NCI-H446 (cell line): ENCODE data around the gene TMEM120B.
"Not testable (repeated sequence)": the region's sequence is repeated elsewhere in the genome, so short reads cannot be mapped to it uniquely, and the experiment has no call there.

ENCODE experiments used
- DNase-seq, 2 experiments: peaks; one replicate each; lab custom pipeline; 2025; lab: John Stamatoyannopoulos, UW

TMEM120B gene

DNA sequence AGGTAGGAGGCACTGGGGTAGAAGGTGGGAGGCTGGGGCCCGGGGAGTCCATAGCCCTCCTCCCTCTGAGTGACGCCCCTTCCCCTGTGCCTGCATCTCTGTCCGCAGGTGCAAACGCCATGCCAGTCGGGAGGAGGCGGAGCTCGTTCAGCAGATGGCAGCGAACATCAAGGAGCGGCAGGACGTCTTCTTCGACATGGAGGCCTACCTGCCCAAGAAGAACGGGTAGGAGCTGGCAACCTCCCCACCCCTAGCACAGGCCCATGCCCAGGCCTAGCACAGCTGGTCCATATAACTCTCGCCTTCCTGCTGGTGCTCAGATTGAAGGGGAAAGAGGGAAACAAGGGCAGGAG is 35.6 kb downstream of the TMEM120B start:
- no peak for DNase-seq

DNA sequence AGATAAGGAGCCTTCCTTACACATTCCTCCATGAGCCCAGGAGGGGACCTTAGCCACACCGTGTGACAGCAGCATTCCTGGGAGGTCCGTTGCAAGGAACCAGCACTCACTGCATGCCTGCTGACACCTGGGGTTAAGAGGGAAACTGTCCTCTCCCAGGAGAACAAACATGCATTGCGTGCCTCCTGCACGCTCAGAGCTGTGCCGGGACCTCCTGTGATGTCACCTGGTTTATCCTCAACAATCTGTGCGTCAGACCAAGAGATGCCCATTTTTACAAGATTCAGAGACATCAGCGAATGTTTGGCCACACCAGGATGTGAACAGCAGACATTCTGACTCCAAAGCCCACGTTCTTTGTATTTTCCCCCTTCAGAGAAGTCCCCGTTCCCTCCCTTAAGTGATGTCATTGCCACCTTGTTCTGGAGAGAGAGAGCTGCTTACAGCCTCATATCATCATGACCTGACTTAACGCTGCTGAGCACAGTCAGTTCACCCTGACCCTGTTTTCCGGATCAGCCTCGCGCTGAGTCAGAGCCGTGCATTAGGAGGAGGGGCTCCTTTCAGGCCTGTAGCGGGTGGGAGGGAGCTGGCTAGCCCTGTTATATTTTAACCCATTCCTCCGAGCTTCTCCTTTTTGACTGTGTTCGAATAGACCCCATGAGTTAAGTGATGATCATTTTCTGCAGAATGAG is 36.2 kb downstream of the TMEM120B start:
- no peak for DNase-seq

DNA sequence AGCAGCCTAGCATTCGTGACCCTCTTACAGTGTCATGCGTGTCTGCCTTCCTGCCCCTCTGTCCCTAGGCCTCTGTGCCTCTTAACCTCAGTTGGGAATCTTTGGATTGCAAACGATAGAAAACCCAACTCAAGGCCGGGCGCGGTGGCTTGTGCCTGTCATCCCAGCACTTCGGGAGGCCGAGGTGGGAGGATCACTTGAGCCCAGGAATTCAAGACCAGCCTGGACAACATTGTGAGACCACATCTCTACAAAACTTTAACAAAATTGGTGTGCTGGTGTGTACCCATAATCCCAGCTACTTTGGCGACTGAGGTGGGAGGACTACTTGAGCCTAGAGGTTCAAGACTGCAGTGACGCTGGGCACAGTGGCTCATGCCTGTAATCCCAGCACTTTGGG is 36.7 kb downstream of the TMEM120B start:
- no peak for DNase-seq

DNA sequence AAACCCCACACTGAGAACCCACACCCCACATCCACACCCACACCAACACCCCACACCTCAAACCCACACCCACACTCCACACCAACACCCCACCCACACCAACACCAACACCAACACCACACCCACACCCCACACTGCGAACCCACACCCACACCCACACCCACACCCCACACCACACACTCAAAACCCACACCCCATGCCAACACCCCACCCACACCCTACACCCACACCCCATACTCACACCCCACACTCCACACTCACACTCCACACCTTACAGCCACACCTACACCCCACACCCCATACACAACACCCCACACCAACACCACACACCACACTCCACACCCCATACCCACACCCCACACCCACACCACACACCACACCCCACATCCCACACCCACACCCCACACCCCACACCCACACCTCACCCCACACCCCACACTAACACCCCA is 38.0 kb downstream of the TMEM120B start:
- DNase-seq, result no peak

DNA sequence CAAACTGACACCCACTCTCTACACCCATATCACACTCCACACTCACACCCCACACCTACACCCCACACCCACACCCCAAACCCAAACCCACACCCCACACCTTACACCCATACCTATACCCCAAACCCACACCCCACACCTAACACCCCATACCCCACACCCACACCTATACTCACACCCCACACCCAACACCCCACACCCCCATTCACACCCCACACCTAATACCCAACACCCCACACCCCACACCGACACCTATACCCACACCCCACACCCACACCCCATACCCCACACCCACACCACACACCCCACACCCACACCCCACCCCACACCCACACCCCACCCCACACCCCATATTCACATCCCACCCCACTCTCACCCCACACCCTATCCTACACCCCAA is 38.5 kb downstream of the TMEM120B start:
- no peak for DNase-seq

DNA sequence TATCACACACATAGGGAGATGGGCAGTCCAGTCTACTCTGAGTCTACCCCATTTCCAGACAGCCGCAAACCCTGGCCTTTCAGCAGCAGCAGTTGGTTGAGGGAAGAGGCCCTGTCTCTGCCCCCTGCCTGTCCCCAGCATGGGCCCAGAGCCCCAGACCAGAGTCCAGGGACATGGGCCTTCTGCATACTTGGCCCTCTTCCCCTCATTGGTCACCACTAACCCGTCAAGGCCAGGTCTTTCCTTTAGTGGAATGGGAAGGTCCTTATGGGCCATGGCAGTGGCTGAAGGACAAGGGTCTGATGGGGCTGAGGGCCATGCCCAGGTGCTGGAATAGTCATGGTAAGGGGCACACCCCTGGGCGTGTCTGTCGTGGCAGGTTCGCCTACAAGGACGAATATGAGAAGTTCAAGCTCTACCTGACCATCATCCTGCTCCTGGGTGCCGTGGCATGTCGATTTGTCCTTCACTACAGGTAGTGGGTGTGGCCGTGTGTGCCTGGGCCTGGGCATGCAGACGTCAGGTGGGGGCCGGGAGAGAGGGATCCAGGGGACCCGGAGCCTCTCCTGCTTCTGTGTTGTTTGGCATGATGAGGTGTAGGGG is 39.3 kb downstream of the TMEM120B start:
- DNase-seq, result no peak

DNA sequence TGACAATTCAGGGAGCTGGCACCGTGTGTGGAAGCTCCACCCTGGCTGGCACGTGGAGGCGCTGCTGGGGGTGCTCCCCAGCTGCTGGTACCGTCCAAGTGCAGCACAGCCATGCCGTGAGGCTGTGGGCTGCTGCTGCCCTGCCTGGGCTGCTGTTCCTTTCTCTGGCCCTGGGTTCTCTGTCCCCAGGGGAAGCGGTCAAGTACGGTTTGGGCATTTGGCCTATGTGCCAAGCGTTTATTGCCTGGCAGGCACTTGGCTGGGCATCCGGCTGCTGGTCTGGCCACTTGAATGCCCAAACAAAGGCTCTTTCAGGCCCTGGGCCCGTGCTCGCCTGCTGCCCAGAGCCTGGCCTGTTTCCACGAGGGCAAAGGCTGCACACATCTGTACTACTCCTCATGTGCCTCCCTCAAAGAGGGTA is 41.3 kb downstream of the TMEM120B start:
- DNase-seq, result no peak

DNA sequence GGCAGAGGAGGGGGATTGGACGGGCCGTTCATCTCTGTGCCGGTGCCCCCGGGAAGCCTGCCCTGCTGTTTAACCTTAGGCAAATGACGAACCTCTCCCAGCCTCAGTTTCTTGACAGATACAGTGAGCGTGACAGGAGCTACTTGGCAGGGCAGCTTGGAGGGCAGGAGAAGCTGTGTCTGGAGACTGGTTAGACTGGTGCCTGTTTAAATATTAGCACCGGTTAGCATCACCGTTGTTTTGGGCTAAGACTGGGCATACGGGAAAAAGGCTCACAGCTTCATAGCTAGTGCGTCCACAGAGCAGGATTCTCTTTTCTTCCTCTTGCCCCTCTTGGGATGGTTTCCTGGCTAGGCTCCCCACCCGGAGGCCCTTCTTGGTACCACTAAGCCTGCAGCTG is 42.3 kb downstream of the TMEM120B start:
- no peak for DNase-seq

DNA sequence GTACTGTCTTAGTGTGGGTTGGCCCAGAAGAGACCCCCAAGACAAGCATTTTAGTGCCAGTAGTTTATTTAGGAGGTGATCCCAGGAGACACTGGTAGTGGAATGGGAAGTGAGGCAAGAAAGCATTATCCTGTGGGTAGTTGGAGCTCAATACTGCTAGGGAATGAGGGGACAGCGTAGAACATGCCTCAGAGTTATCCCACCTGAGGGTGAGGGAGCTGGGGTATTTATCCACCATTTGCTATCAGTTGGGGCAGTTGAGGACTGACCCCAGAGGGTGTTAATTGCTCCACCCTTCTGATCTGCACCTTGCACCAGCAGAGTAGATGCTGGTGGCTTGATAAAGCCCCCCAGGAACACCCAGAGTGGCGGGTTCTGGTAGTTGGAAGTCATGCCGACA is 43.0 kb downstream of the TMEM120B start:
- DNase-seq, result no peak

DNA sequence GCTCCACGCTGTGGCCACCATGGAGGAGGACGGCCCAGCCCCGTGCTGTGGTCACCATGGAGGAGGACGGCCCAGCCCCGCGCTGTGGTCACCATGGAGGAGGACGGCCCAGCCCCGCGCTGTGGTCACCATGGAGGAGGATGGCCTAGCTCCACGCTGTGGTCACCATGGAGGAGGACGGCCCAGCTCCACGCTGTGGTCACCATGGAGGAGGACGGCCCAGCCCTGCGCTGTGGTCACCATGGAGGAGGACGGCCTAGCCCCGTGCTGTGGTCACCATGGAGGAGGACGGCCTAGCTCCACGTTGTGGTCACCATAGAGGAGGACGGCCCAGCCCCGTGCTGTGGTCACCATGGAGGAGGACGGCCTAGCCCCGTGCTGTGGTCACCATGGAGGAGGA is 46.0 kb downstream of the TMEM120B start:
- DNase-seq, result not testable (repeated sequence)

DNA sequence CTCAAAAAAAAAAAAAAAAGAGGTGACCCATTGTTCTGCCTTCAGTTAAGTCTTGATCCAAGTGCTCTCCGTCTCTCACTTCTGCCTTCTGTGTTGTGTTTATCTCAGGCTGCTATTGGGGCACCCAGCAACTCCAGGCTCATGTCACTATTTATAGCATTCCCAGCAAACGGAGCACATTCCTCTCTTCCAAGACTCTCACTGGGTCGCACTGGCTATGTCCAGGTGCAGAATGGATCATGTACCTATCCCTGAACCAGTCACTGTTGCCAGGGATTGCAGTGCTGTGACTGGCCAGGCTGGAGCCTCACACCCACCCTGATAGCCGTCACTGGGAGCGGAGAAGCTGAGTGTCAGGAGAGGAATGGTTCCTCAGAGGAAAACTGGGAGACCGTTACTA is 49.7 kb downstream of the TMEM120B start:
- DNase-seq, result no peak

DNA sequence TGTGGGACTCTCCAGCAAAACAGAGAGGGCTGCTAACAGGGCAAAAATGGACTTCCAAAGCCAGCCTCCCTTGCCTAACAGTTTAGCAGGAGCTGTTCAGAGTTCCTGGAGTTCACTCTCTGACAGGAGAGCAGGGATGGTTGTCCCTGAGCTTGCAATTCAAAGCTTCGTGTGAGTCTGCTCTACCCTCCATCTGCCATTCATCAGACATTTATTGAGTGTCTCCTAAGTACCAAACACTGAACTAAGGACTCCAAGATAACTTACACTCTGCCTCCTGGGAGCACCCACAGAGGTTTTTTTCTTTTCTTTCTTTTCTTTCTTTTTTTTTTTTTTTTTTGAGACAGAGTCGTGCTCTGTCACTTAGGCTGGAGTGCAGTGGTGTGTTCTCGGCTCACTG is 52.3 kb downstream of the TMEM120B start:
- no peak for DNase-seq

DNA sequence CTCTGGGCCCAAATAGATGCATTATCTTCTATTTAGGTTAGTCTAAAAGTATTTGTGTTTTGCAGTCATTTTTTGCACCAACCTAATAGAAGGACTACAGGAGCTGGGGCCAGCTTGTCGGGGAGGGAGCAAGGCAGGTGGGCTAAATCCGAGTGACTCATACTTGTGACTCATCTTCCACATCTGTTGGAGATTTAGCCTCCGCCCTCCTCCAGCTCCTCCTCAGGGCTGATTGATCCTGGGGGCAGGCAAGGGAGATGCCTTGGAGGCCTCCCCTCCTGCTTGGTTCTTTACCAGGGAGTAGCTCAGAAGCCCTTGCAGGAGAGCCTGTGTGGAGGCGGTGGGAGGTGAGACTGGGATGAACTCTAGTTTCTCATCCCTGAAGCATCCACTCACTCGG is 53.0 kb downstream of the TMEM120B start:
- peak in 1 of 2 experiments; percentile 64 for DNase-seq

DNA sequence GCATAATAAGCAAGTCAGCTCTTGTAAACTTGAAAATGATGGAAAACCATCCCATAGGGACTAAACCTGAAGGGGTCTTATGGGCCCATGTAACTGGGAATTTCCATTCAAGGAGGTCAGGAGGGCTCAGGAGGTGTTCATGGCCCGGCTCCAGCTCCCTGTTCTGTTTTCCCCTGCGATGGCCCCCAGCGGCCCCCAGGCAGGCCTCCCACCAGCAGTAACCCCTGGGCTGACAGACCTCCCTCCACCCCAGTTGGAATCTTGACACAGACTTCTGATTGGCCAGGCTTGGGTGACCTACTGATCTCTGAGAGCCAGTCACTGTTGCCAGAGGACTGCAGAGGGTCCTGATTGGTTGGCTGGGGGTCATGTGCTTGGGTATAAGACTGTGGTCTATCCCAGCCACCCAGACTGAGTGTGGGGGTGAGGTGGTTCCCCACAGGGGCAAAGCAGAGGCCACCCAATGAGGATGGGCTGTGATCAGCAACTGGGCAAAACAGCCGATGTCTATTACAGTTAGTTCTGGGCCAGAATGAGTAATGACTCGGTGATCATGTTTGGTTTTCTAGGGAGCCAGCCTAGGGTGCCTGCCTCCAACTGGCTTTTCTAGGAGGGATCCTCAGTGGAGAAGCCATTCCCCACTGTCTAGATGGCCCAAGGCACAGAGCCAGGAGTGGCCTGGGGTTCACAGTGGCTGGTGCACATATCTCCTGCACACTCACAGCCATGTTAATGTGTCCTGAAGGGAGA is 53.9 kb downstream of the TMEM120B start:
- no peak for DNase-seq

DNA sequence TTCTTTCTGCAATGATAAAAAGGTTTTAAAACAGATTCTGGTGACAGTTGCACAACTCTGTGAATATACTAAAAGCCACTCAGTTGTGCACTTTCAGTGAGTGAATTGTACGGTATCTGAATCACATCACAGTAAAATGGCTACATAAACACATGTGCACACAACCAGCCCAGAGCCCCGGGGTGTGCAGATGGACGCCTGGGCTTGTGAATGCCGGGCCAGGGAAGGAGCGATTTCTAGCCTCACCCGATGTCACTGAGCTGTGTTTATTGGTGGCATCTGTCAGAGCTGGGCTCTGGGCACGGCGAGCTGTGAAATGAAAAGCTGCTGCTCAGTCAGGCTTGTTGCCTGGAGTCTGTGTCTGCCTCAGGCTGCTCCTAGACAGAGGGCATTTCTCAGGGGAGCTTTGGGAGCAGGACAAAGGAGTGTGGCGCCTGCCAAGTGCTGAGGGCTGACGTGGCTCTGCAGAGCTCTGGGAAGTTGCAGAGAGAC is 55.0 kb downstream of the TMEM120B start:
- DNase-seq, result peak; percentile 92 to 96

DNA sequence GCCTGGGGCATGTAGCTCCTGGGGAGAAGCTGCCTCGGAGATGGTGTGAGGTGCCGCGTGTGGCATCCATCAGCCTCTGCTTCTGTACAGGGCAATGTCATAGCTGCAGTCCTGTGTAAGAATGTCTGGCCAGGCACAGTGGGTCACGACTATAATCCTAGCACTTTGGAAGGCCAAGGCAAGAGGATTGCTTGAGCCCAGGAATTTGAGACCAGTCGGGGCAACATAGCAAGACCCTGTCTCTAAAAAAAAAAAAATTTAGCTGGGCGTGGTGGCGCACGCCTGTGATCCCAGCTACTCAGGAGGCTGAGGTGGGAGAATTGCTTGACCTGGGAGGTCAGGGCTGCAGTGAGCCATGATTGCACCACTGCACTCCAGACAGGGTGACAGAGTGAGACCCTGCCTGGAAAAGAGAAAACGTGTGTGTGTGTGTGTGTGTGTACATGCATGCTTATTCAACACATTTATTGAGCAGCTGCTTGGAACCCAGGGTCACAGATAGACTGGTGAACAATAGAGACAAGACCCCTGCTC is 56.8 kb downstream of the TMEM120B start:
- no peak for DNase-seq

DNA sequence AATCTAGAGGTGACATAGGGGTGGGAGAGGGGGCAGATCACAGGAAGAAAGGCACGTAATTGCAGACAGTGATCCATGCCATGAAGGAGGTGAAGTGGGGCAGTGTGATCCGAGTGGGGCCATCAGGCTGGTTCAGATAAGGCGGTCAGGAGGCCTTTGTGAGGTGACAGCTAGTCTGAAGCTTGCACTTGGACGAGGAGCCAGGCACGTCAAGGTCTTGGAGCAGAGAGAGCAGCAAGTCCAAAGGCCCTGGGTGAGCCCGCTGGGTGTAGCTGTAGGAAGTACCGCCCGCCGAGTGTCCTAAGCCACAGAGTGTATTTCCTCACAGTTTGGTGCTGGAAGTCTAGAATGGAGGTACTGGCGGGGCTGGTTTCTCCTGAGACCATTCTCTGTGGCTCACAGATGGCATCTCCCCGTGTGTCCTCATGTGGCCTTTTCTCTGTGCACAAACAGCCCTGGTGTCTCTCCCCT is 57.3 kb downstream of the TMEM120B start:
- no peak for DNase-seq

DNA sequence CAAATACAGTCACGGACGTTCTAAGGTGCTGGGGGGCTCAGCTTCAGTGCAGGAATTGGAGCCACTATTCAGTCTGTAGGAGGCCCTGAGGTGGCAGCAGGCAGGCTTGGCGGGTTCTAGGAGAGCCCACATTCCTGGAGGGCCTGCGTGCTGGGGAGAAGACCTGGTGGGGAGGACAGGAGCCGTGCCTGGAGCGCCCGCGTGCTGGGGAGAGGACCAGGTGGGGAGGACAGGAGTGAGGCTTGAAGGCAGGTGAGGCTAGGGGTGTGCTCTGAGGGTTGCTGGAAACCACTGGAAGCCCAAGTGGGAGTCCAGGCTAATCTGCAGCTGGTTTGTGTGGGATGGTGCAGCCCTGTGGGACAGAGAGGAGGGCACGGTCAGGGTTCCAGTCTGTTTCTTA is 57.8 kb downstream of the TMEM120B start:
- no peak for DNase-seq

DNA sequence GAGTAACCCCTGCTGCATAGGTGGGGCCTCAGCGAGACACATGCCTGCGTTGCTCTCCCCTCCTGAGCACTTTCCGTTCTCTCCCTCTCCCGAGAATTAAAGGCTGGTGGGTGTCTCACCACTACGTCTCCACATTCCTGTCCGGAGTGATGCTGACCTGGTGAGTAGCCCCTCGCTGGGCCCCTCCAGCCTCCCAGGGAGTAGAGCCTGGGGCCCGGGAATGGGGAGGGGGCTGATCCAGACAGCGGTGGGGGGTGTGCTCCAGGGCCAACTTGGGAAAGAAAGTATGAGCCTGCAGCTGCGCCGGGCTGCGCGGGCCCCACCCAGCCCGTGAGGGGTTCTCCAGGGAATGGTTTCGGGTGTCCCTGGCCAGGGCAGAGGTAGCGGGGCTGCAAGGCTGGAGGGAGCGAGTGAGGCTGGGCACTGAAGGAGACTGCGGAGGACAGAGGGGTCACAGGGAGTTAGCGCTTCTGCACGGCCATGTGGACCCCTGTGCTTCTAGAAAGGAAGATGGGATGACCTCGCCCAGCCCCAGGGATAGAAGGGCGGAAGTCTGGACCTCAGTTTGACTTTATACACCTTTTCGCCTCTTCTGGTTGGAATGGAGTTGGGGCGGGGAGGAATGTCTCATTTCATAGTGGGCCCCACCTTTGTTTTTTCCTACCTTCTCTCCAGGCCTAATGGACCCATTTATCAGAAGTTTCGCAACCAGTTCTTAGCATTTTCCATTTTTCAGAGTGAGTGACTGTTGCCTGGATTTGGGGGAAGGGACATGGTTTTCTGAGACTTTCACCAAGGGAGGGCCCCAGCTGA is 58.5 kb downstream of the TMEM120B start:
- DNase-seq, result no peak

DNA sequence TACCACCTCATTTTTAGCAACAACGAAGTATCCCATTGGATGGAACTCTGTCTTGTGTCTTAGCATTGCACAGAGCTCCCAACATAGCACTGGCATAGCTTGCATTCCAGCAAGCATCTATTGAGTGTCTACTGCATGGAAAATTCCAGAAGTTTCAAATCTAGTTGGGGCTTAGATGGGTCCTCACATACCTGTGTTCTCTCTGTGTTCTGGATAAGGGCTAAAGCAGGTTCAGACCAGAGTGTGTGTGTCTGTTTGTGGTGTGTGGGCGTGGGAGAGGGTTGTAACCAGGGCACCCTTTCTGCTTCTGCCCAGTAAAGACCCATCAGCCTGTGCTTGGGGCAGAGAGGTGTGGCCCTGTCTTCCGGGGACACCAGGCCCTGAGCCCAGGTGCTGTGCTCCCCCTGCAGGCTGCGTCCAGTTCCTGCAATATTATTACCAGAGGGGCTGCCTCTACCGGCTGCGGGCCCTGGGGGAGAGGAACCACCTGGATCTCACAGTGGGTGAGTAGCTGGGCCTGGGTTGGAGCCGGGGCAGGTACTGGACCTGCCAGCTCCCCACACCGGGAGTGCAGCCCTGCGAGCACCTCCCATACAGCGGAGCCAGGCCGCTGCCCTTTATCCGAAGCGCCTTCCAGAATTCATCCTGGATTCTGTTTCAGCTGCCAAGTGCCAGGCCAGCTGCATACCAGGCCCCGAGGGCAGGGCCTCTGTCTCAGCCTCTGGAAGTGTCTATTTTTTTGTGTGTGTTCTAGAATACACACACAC is 60.6 kb downstream of the TMEM120B start:
- peak in 1 of 2 experiments; percentile 68 for DNase-seq

DNA sequence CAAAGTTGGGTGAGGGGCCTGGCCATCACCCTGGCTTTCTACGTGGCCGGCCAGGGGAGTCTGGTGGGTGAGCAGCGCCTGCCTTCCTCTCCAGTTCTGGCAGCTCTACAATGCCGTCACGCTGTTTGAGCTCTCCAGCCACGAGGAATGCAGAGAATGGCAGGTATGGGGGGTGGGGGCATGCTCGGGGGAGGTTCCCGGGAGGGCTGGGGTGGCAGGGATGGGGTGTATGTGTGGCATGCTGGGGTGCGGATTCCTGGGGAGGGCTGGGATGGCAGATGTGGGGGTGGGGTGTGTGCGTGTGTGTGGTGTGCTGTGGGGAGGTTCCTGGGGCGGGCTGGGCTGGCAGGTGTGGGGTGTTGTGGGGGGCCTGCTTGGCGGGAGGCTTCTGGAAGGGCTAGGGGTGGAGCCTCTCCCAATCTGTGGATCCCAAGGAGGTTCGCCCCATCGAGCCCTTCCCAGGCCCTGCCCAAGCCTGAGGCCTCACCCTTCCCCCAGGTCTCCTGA is 62.5 kb downstream of the TMEM120B start:
- DNase-seq, result no peak
